Loucy (cell line): Measurements from ENCODE around the gene GMEB2.
"Not testable (repeated sequence)": the region's sequence is repeated elsewhere in the genome, so short reads cannot be mapped to it uniquely, and the experiment has no call there.

ENCODE experiments used
- CTCF ChIP-seq: fragments of 200-600 bp; sonication (generic); conservative IDR thresholded peaks from 2 replicates; pipeline ENCODE4 v1.5.1; 2014; ENCODE audit warnings: mild to moderate bottlenecking, antibody characterized with exemption, low read length
- EZH2phosphoT487 ChIP-seq: fragments of 200-600 bp; IDR thresholded peaks from 2 replicates; pipeline ENCODE4 v1.6.1; 2018; ENCODE audit warnings: antibody characterized with exemption, mild to moderate bottlenecking, moderate library complexity, borderline replicate concordance

- not testable (repeated sequence) for TF ChIP-seq EZH2phosphoT487, CTCF
Measured at GRCh38 chr20:63660174-63660573, 33.3 kb upstream of the GMEB2 start.
